Measurements from ENCODE around the gene CHCHD6. TPM values are rescaled to one million over a fixed set of nuclear protein-coding genes. Genes with fewer than 3 reads are reported as not detected.
A peak's percentile ranks its signal among the peaks of the same experiment; 100 is the strongest.

Gene CHCHD6
- total and polyA plus RNA-seq, 12 donors = 5.2 to 27.0 (median 10.2) TPM

DNA sequence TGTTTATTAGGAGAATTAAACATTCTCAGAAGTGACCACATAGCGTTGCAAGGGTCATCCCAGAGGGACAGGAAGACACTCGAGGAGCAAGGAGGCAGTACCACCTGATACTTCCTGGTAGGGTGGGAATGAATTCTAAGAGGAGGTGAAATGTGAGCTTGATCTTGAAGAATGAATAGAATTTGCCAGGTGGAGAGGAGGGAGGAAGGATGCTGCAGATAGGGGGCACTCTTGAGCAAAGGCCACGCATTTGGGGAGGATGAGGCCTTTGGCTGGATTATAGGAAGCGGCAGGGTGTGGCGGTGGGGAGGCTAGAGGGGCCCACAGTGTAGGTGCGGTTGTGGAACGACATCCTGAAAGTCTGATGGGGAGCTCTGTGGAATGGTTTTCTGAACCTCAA lies 33.5 kb downstream of the CHCHD6 start:
- DNase-seq (no peak), ATAC-seq (no peak)
- WGBS, 2 donors = 89 to 94% methylated on average over 7 of the region's 7 CpGs
- intact Hi-C loops (cut with DNase I) = no loop called here
- Histone ChIP-seq H3K4me1 (peaks cover 0 to 11% (median 6%) of the 10 kb centered on the region in 9 donors), H3K27ac (no peak overlapping the region), H3K27me3 (no peaks in the 10 kb centered on the region), H3K36me3 (peaks cover 0 to 30% (median 0%) of the 10 kb centered on the region in 9 donors), H3K4me3 (no peak overlapping the region), H3K9me3 (peaks cover 0 to 20% (median 5%) of the 10 kb centered on the region in 11 donors)
- TF ChIP-seq, protein P1, sequence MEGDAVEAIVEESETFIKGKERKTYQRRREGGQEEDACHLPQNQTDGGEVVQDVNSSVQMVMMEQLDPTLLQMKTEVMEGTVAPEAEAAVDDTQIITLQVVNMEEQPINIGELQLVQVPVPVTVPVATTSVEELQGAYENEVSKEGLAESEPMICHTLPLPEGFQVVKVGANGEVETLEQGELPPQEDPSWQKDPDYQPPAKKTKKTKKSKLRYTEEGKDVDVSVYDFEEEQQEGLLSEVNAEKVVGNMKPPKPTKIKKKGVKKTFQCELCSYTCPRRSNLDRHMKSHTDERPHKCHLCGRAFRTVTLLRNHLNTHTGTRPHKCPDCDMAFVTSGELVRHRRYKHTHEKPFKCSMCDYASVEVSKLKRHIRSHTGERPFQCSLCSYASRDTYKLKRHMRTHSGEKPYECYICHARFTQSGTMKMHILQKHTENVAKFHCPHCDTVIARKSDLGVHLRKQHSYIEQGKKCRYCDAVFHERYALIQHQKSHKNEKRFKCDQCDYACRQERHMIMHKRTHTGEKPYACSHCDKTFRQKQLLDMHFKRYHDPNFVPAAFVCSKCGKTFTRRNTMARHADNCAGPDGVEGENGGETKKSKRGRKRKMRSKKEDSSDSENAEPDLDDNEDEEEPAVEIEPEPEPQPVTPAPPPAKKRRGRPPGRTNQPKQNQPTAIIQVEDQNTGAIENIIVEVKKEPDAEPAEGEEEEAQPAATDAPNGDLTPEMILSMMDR (IDR thresholded peaks at IDR 0.05) = peak in 3 of 9 donors; percentile 12 to 17 (median 12)

DNA sequence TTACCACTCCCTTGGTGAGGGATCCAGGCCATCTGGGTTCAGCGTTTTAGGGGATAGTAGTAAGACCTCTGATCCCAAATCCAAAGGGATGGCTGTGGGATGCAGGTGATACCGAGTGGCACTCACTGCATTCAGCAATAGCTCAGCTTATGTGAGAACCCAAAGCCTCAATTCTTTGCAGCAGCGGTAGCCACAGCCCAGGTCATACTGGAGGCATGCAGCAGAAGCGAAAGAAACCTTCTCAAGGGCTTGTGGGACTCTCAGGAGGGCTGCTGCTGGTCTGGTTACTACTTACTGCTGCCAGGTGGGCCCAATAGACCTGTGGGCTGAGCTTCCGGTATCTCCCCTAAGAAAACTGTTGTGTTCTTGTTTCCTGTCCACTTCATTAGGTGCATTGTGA lies 38.0 kb downstream of the CHCHD6 start:
- H3K4me1 ChIP-seq = peaks cover 0 to 24% (median 14%) of the 10 kb centered on the region in 9 donors
- H3K4me3 ChIP-seq = no peak overlapping the region
- no peak overlapping the region for H3K27ac ChIP-seq
- DNase-seq (no peak), ATAC-seq (no peak)
- WGBS, 2 donors = 98% methylated on average over 5 of the region's 5 CpGs
- H3K27me3 ChIP-seq = no peaks in the 10 kb centered on the region
- TF ChIP-seq, protein P1 (IDR thresholded peaks at IDR 0.05) = no peak
- H3K36me3 ChIP-seq = peaks cover 0 to 9% (median 0%) of the 10 kb centered on the region in 9 donors
- intact Hi-C loops (cut with DNase I) = loop anchor here in 1 of 10 donors (10.0 kb wide), 1 partner anchor 803 kb away; no protein-coding TSS in a partner anchor
- peaks cover 0 to 20% (median 5%) of the 10 kb centered on the region in 11 donors for H3K9me3 ChIP-seq

DNA sequence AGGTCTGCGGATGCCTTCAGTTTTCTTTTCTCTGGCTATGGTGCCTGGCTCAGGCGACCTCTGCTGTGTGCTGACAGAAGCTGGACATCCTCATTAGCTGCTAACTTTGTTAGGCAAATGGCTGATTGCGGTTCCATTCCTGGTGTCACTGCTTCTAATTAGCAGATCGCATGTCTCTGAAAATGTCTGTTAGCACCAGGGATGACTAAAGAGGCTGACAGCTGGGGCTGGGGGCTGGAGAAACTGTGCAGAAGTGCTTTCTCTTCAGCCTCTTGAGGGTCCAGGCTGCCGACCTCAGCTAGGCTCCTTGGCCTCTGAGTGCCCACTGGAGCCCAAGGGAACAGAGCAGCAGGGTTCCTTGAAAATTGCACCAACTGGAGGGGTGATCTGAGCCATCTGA lies 39.3 kb downstream of the CHCHD6 start:
- H3K36me3 ChIP-seq = peaks cover 0 to 9% (median 0%) of the 10 kb centered on the region in 9 donors
- 83% methylated on average over 5 of the region's 5 CpGs for WGBS, 2 donors
- intact Hi-C loops (cut with DNase I) = loop anchor here in 1 of 10 donors (10.0 kb wide), 1 partner anchor 801 kb away; no protein-coding TSS in a partner anchor
- H3K4me3 ChIP-seq = no peak overlapping the region
- H3K9me3 ChIP-seq = peaks cover 0 to 19% (median 5%) of the 10 kb centered on the region in 11 donors
- no peaks in the 10 kb centered on the region for H3K27me3 ChIP-seq
- TF ChIP-seq, protein P1 (IDR thresholded peaks at IDR 0.05) = no peak
- ATAC-seq = no peak
- H3K27ac ChIP-seq = no peak overlapping the region
- H3K4me1 ChIP-seq = peaks cover 0 to 37% (median 17%) of the 10 kb centered on the region in 9 donors
- no peak for DNase-seq

DNA sequence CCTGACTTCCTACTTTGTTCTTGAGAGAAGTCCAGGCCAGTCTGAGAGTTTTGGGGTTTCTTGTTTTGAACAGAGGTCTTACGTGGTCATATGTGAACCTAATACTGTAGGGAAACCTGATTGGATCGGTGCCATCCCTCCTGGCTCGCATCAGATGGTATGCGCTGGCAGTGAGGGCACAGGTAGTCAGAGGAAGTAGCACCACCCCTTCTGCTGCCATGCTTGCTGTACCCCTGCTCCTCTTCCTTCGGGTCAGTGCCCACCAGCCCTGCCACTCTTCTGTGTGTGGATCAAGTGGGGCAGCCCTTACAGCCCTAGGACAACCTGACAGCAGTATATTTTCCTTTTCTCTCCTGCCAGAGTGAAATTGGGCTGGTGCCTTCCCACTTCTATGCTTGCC lies 39.7 kb downstream of the CHCHD6 start:
- H3K36me3 ChIP-seq = peaks cover 0 to 9% (median 0%) of the 10 kb centered on the region in 9 donors
- 88 to 93% methylated on average over 5 of the region's 5 CpGs for WGBS, 2 donors
- no peak for DNase-seq
- no peak overlapping the region for H3K27ac ChIP-seq
- no peak overlapping the region for H3K4me3 ChIP-seq
- H3K27me3 ChIP-seq = no peaks in the 10 kb centered on the region
- TF ChIP-seq, protein P1 (IDR thresholded peaks at IDR 0.05) = no peak
- intact Hi-C loops (cut with DNase I) = loop anchor here in 1 of 10 donors (10.0 kb wide), 1 partner anchor 801 kb away; no protein-coding TSS in a partner anchor
- H3K4me1 ChIP-seq = peaks cover 0 to 41% (median 17%) of the 10 kb centered on the region in 9 donors
- no peak for ATAC-seq
- peaks cover 0 to 17% (median 5%) of the 10 kb centered on the region in 11 donors for H3K9me3 ChIP-seq

Data from heart right ventricle (tissue), 16 donors.